Measurements from ENCODE around the gene SPAG9.

DNA sequence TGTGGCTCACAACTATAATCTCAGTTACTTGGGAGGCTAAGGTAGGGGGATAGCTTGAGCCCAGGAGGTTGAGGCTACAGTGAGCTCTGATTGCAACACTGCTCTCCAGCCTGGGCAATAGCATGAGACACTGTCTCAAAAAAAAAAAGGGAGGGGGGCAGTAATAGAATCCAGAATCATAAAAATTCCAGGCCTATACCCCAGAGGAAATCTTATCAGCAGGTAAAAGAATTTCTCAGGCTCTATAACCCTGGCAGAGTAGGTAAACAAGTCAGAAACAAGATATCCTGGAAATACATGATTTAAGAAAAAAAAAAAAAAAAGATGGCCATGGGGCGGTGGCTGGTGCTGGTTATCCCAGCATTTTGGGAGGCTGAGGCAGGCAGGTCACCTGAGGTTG is 12.9 kb downstream of the SPAG9 start:
- TF ChIP-seq POLR2A (IDR thresholded peaks at IDR 0.05; ENCODE audit: control extremely low read depth in 1 of 2, low read depth in 2 of 2, low read length in 2 of 2), result no peak
- TF ChIP-seq EZH2 (IDR thresholded peaks at IDR 0.05; ENCODE audit: low read depth, low read length, severe bottlenecking), result no peak
- TF ChIP-seq POLR2AphosphoS5 (IDR thresholded peaks at IDR 0.05; ENCODE audit: low read depth, low read length), result no peak
- no peak for TF ChIP-seq SIN3A (conservative IDR thresholded peaks at IDR 0.05 in 1 of 2, IDR thresholded peaks at IDR 0.05 in 1 of 2; ENCODE audit: low read depth in 1 of 2, low read length in 2 of 2)
- TF ChIP-seq RNF2 (IDR thresholded peaks at IDR 0.05; ENCODE audit: borderline replicate concordance, low read depth, low read length, missing control alignments, poor library complexity, severe bottlenecking), result no peak
- TF ChIP-seq, protein P1, sequence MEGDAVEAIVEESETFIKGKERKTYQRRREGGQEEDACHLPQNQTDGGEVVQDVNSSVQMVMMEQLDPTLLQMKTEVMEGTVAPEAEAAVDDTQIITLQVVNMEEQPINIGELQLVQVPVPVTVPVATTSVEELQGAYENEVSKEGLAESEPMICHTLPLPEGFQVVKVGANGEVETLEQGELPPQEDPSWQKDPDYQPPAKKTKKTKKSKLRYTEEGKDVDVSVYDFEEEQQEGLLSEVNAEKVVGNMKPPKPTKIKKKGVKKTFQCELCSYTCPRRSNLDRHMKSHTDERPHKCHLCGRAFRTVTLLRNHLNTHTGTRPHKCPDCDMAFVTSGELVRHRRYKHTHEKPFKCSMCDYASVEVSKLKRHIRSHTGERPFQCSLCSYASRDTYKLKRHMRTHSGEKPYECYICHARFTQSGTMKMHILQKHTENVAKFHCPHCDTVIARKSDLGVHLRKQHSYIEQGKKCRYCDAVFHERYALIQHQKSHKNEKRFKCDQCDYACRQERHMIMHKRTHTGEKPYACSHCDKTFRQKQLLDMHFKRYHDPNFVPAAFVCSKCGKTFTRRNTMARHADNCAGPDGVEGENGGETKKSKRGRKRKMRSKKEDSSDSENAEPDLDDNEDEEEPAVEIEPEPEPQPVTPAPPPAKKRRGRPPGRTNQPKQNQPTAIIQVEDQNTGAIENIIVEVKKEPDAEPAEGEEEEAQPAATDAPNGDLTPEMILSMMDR (IDR thresholded peaks at IDR 0.05; ENCODE audit: control extremely low read depth in 1 of 3, insufficient read depth in 1 of 3, low read depth in 1 of 3, low read length in 3 of 3), result no peak
- TF ChIP-seq EP300 (IDR thresholded peaks at IDR 0.05; ENCODE audit: borderline replicate concordance in 1 of 2, low read depth in 2 of 2, low read length in 2 of 2), result no peak
- TF ChIP-seq RFX5 (IDR thresholded peaks at IDR 0.05; ENCODE audit: borderline replicate concordance, low read depth, low read length), result no peak
- no peak for TF ChIP-seq SUZ12 (IDR thresholded peaks at IDR 0.05; ENCODE audit: low read length)
- TF ChIP-seq GABPA (IDR thresholded peaks at IDR 0.05; ENCODE audit: borderline replicate concordance, insufficient read depth, low read length), result no peak
- TF ChIP-seq SIX5 (IDR thresholded peaks at IDR 0.05; ENCODE audit: low read depth, low read length), result no peak
- no peak for TF ChIP-seq RXRA (IDR thresholded peaks at IDR 0.05; ENCODE audit: insufficient read depth, low read depth, low read length)
- no peak for TF ChIP-seq HDAC2 (IDR thresholded peaks at IDR 0.05; ENCODE audit: borderline replicate concordance in 1 of 2, low read depth in 2 of 2, low read length in 2 of 2)
- TF ChIP-seq MAX (IDR thresholded peaks at IDR 0.05), result no peak

All from H1 (cell line).